ENCODE results near the gene SPHK2. TPM values are rescaled to one million over a fixed set of nuclear protein-coding genes. Genes with fewer than 3 reads are reported as not detected.

SPHK2 gene
- total RNA-seq, 8 experiments from 2014 or later, result 8.9 to 29.5 (median 16.1) TPM

- Histone ChIP-seq H3K4me1 (replicated peaks in 1 of 2) (peaks cover 22 to 36% of the 10 kb centered on the region in 2 donors), H3K4me3 (peak overlapping the region; percentile 65 to 80 (median 78)), H3K27ac (peak overlapping the region; percentile 56 to 84)
- 0 to 5% (median 0%) methylated on average over 2 to 17 of the region's 18 CpGs for WGBS, 10 experiments
- in situ Hi-C loops (cut with MboI; ENCODE audit: low pct_unique_long_range_greater_than_20kb in 2 of 9, low sequenced_read_pairs in 9 of 9, unreplicated experiment in 9 of 9), result no loop called here
- ATAC-seq (replicated peaks in 6 of 8), result no peak
Observed at GRCh38 chr19:48618278-48618915, 909 bp upstream of the SPHK2 start.

DNA sequence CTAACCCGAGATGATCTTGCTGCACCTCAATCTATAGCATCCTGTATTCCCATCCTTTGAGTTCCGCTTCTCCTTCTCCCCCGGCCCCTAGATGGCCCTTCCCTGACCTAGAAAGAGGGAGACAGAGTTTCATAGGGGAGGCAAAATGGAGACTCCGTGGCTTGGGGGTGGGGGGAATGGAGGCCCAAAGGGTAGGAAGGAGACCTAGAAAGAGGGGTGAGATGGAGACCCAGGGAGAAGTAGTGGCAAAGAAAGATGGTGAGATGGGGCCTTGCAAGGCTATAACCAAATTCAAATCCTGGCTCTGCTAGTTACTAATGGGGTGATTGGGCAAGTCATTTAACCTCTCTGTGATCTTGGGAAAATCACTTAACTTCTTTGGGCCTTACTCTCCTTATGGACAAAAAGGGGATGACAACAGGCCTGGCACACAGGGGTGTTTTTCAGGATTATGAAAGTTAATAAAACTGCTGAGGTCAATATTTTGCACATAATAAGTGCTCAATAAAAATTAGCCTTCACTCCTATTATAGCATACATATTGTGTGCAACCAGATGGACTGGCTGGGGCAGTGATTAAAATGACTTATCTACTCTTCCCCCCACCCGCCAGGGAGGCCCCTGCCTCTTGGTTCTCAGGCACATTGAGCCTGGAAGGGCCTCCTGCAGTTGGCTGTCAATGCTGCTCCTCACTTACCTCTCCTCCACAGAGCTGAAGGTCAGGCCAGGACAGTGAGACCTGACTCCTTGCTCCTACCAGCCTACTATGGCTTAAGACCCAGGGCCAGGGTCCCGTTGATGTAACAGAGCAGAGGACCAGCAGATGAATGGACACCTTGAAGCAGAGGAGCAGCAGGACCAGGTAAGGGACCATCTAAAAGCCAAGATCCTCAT, 633 bp downstream of the SPHK2 start:
- Histone ChIP-seq H3K27ac (peak overlapping the region; percentile 87), H3K4me1 (replicated peaks in 1 of 2) (peaks cover 22 to 27% of the 10 kb centered on the region in 2 donors), H3K4me3 (peak overlapping the region; percentile 38 to 80 (median 42))
- in situ Hi-C loops (cut with MboI; ENCODE audit: low pct_unique_long_range_greater_than_20kb in 2 of 9, low sequenced_read_pairs in 9 of 9, unreplicated experiment in 9 of 9), result no loop called here
- ATAC-seq (replicated peaks in 6 of 8), result no peak
- 0 to 100% (median 67%) methylated on average over 1 to 4 of the region's 6 CpGs; no CpG with 5 or more reads in 4 of the 10 experiments for WGBS, 10 experiments

- 2 to 27% (median 7%) methylated on average over 1 to 8 of the region's 8 CpGs for WGBS, 10 experiments
- ATAC-seq (replicated peaks in 6 of 8), result peak in 4 of 8 experiments; percentile 3 to 12 (median 5)
- peak overlapping the region; percentile 30 to 51 (median 35) for H3K4me3 ChIP-seq
Observed at GRCh38 chr19:48623556-48624066, 4.3 kb downstream of the SPHK2 start.

GRCh38 chr19:48624067-48624594, 4.8 kb downstream of the SPHK2 start:
- ATAC-seq (replicated peaks in 6 of 8), result peak; percentile 68 to 80 (median 77)
- H3K4me1 ChIP-seq (replicated peaks in 1 of 2), result peaks cover 12 to 16% of the 10 kb centered on the region in 2 donors
- in situ Hi-C loops (cut with MboI; ENCODE audit: low pct_unique_long_range_greater_than_20kb in 2 of 9, low sequenced_read_pairs in 9 of 9, unreplicated experiment in 9 of 9), result no loop called here
- H3K27ac ChIP-seq, result peak overlapping the region; percentile 93 to 97
- H3K4me3 ChIP-seq, result peak overlapping the region; percentile 43 to 54 (median 49)
- WGBS, 10 experiments, result 0 to 2% (median 2%) methylated on average over 1 to 10 of the region's 40 CpGs; no CpG with 5 or more reads in 7 of the 10 experiments

More at GRCh38 chr19:48623556-48624066, 4.3 kb downstream of the SPHK2 start:
- in situ Hi-C loops (cut with MboI; ENCODE audit: low pct_unique_long_range_greater_than_20kb in 2 of 9, low sequenced_read_pairs in 9 of 9, unreplicated experiment in 9 of 9), result no loop called here
- peaks cover 12 to 15% of the 10 kb centered on the region in 2 donors for H3K4me1 ChIP-seq (replicated peaks in 1 of 2)
- peak overlapping the region; percentile 93 to 97 for H3K27ac ChIP-seq

DNA sequence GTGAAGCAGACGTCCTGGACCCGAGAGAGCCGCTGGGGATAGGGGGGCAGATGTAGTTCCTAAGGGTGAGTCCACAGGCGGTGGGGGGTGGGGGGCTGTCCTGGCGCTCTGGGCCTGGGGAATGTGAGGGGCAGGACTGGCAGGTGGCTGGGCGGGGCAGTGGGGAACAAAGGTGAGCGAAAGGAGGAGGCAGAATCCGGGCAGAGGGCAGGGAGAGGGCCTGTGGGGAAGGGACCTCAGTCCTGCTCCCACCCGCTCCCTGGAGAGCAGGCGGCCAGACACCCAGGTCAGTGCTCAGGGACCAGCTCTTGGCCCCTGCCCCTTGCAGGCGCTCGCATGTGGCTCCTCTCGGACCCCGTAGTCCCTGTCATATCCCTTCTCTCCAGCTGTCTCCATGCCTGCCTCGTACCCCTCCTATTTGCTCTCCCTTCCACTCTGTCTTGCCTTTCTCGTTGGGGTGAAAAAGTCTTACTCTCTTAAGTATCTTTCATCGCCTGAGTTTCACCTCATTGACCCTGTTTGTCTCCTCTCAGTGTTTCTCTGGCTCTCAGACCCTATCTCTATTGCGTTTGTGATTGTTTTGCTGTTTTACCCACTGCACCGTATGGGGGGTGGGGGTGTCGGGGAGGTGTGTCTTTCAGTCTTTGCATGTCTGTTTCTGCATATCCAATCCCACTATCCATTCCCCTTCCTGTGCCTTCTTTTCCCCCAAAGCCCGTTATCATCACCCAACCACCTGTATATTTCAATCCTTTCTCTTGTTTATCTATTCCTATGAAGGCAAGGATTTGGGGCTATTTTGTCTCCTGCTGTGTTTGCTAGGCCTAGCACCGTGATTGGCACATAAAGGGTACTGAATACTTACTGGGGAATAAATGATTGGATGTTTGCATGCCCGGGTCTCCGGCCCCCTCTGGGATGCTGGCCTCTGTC, 5.8 kb downstream of the SPHK2 start:
- 31 to 83% (median 63%) methylated on average over 2 to 12 of the region's 24 CpGs; no CpG with 5 or more reads in 1 of the 10 experiments for WGBS, 10 experiments
- no peak for ATAC-seq (replicated peaks in 6 of 8)
- in situ Hi-C loops (cut with MboI; ENCODE audit: low pct_unique_long_range_greater_than_20kb in 2 of 9, low sequenced_read_pairs in 9 of 9, unreplicated experiment in 9 of 9), result loop anchor here in 1 of 9 experiments (25.0 kb wide), 1 partner anchor 337 kb away; the partner anchor contains the start of genes BAX and FTL
- Histone ChIP-seq H3K4me1 (replicated peaks in 1 of 2) (peaks cover 16 to 25% of the 10 kb centered on the region in 2 donors), H3K27ac (no peak overlapping the region), H3K4me3 (peak overlapping the region; percentile 43 to 54 (median 49))

DNA sequence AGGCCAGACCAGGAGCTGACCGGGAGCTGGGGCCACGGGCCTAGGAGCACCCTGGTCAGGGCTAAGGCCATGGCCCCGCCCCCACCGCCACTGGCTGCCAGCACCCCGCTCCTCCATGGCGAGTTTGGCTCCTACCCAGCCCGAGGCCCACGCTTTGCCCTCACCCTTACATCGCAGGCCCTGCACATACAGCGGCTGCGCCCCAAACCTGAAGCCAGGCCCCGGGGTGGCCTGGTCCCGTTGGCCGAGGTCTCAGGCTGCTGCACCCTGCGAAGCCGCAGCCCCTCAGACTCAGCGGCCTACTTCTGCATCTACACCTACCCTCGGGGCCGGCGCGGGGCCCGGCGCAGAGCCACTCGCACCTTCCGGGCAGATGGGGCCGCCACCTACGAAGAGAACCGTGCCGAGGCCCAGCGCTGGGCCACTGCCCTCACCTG, 6.6 kb downstream of the SPHK2 start:
- in situ Hi-C loops (cut with MboI; ENCODE audit: low pct_unique_long_range_greater_than_20kb in 2 of 9, low sequenced_read_pairs in 9 of 9, unreplicated experiment in 9 of 9), result loop anchor here in 1 of 9 experiments (25.0 kb wide), 1 partner anchor 336 kb away; the partner anchor contains the start of genes BAX and FTL
- 92 to 95% methylated on average over 6 to 22 of the region's 30 CpGs; no CpG with 5 or more reads in 8 of the 10 experiments for WGBS, 10 experiments
- no peak for ATAC-seq (replicated peaks in 6 of 8)
- peaks cover 25 to 34% of the 10 kb centered on the region in 2 donors for H3K4me1 ChIP-seq (replicated peaks in 1 of 2)
- H3K4me3 ChIP-seq, result peak overlapping the region in 1 of 5 donors; percentile 51
- no peak overlapping the region for H3K27ac ChIP-seq

DNA sequence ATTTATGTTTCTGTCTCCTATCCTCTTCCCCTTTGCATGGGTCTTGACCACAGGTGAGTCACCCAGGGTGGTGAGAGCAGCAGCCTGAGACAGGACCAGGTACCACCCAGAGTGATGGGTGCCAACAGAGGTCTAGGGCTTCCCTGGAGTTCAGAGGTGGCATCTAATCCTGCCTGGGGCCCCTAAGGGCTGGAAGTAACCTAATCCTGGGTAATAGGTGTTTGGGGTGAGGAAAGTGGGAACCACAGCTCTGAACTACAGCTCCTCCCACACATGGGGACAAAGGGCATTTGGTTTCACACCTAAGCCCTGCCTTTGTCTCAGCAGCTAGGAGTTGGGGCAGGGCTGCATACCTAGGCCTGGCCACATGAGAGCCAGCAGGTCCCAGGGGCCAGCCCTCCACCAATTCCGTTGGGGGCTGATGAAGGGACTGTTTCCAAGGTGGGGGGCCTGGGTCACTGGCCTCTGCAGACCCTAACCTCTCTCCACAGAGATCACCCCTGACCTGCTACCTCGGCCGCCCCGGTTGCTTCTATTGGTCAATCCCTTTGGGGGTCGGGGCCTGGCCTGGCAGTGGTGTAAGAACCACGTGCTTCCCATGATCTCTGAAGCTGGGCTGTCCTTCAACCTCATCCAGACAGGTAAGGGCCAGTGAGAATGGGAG, 8.0 kb downstream of the SPHK2 start:
- Histone ChIP-seq H3K4me1 (replicated peaks in 1 of 2) (peaks cover 39 to 48% of the 10 kb centered on the region in 2 donors), H3K27ac (no peak overlapping the region), H3K4me3 (no peak overlapping the region)
- 100% methylated on average over 1 of the region's 6 CpGs; no CpG with 5 or more reads in 9 of the 10 experiments for WGBS, 10 experiments
- ATAC-seq (replicated peaks in 6 of 8), result no peak
- in situ Hi-C loops (cut with MboI; ENCODE audit: low pct_unique_long_range_greater_than_20kb in 2 of 9, low sequenced_read_pairs in 9 of 9, unreplicated experiment in 9 of 9), result loop anchor here in 1 of 9 experiments (25.0 kb wide), 1 partner anchor 335 kb away; the partner anchor contains the start of genes BAX and FTL

DNA sequence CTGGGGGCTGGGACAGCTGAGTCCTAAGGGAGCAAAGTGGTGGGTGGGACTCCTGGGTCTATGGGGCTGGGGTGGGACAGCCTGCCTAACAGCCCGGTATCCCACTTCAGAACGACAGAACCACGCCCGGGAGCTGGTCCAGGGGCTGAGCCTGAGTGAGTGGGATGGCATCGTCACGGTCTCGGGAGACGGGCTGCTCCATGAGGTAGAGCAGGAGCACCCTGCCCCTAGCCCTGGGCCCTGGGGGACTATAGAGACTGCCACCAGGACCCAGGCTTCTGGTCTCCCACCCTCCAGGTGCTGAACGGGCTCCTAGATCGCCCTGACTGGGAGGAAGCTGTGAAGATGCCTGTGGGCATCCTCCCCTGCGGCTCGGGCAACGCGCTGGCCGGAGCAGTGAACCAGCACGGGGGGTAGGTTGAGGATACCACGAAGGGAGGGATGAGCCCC, 8.6 kb downstream of the SPHK2 start:
- in situ Hi-C loops (cut with MboI; ENCODE audit: low pct_unique_long_range_greater_than_20kb in 2 of 9, low sequenced_read_pairs in 9 of 9, unreplicated experiment in 9 of 9), result loop anchor here in 1 of 9 experiments (25.0 kb wide), 1 partner anchor 334 kb away; the partner anchor contains the start of genes BAX and FTL
- 58 to 98% (median 80%) methylated on average over 2 to 6 of the region's 17 CpGs; no CpG with 5 or more reads in 7 of the 10 experiments for WGBS, 10 experiments
- Histone ChIP-seq H3K27ac (no peak overlapping the region), H3K4me1 (replicated peaks in 1 of 2) (peaks cover 37 to 46% of the 10 kb centered on the region in 2 donors), H3K4me3 (no peak overlapping the region)
- no peak for ATAC-seq (replicated peaks in 6 of 8)

DNA sequence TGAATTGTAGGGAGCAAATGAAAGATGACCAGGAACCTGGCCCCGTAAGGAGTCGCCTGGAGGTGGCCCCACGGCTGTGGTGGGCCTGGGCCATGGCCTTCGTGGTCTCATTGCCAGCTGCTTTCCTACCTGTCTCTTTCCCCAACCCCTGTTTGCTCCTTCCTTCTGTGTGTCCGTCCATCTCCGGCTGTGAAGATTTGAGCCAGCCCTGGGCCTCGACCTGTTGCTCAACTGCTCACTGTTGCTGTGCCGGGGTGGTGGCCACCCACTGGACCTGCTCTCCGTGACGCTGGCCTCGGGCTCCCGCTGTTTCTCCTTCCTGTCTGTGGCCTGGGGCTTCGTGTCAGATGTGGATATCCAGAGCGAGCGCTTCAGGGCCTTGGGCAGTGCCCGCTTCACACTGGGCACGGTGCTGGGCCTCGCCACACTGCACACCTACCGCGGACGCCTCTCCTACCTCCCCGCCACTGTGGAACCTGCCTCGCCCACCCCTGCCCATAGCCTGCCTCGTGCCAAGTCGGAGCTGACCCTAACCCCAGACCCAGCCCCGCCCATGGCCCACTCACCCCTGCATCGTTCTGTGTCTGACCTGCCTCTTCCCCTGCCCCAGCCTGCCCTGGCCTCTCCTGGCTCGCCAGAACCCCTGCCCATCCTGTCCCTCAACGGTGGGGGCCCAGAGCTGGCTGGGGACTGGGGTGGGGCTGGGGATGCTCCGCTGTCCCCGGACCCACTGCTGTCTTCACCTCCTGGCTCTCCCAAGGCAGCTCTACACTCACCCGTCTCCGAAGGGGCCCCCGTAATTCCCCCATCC, 9.4 kb downstream of the SPHK2 start:
- in situ Hi-C loops (cut with MboI; ENCODE audit: low pct_unique_long_range_greater_than_20kb in 2 of 9, low sequenced_read_pairs in 9 of 9, unreplicated experiment in 9 of 9), result loop anchor here in 1 of 9 experiments (25.0 kb wide), 1 partner anchor 334 kb away; the partner anchor contains the start of genes BAX and FTL
- Histone ChIP-seq H3K27ac (peak overlapping the region in 1 of 2 donors; percentile 78), H3K4me1 (replicated peaks in 1 of 2) (peaks cover 38 to 45% of the 10 kb centered on the region in 2 donors), H3K4me3 (no peak overlapping the region)
- WGBS, 10 experiments, result no CpG with 5 or more reads among the region's 34 CpGs
- ATAC-seq (replicated peaks in 6 of 8), result no peak

GRCh38 chr19:48629297-48629598, 9.9 kb downstream of the SPHK2 start:
- no peak overlapping the region for H3K4me3 ChIP-seq
- in situ Hi-C loops (cut with MboI; ENCODE audit: low pct_unique_long_range_greater_than_20kb in 2 of 9, low sequenced_read_pairs in 9 of 9, unreplicated experiment in 9 of 9), result loop anchor here in 1 of 9 experiments (25.0 kb wide), 1 partner anchor 333 kb away; the partner anchor contains the start of genes BAX and FTL
- H3K27ac ChIP-seq, result peak overlapping the region; percentile 78 to 82
- WGBS, 10 experiments, result 91% methylated on average over 7 of the region's 22 CpGs; no CpG with 5 or more reads in 9 of the 10 experiments
- no peak for ATAC-seq (replicated peaks in 6 of 8)
- peaks cover 43 to 50% of the 10 kb centered on the region in 2 donors for H3K4me1 ChIP-seq (replicated peaks in 1 of 2)
